ENCODE results near the gene CFAP74.

The CFAP74 gene

GRCh38 chr1:2046953-2047748, 43.6 kb upstream of the CFAP74 start:
- TF ChIP-seq TAF1 (IDR thresholded peaks at IDR 0.05; ENCODE audit: borderline replicate concordance, low read depth, low read length) (no peak), POLR2A (IDR thresholded peaks at IDR 0.05; ENCODE audit: low read depth, low read length) (no peak), POLR2AphosphoS5 (IDR thresholded peaks at IDR 0.05; ENCODE audit: low read depth, low read length) (no peak)
- DNase-seq (ENCODE audit: insufficient read length) (no peak), FAIRE-seq (no peak)

- TF ChIP-seq TAF1 (IDR thresholded peaks at IDR 0.05; ENCODE audit: borderline replicate concordance, low read depth, low read length) = no peak
- no peak for TF ChIP-seq POLR2AphosphoS5 (IDR thresholded peaks at IDR 0.05; ENCODE audit: low read depth, low read length)
- TF ChIP-seq POLR2A (IDR thresholded peaks at IDR 0.05; ENCODE audit: low read depth, low read length) = no peak
- peak; percentile 56 for DNase-seq (ENCODE audit: insufficient read length)
- no peak for FAIRE-seq
Observed at GRCh38 chr1:2046174-2046917, 42.8 kb upstream of the CFAP74 start.

- TF ChIP-seq TAF1 (IDR thresholded peaks at IDR 0.05; ENCODE audit: borderline replicate concordance, low read depth, low read length) (no peak), POLR2AphosphoS5 (IDR thresholded peaks at IDR 0.05; ENCODE audit: low read depth, low read length) (no peak), POLR2A (IDR thresholded peaks at IDR 0.05; ENCODE audit: low read depth, low read length) (no peak)
- DNase-seq (ENCODE audit: insufficient read length) = no peak
- no peak for FAIRE-seq
Observed at GRCh38 chr1:2045468-2046173, 42.0 kb upstream of the CFAP74 start.

- FAIRE-seq = no peak
- TF ChIP-seq POLR2A (IDR thresholded peaks at IDR 0.05; ENCODE audit: low read depth, low read length) (no peak), TAF1 (IDR thresholded peaks at IDR 0.05; ENCODE audit: borderline replicate concordance, low read depth, low read length) (no peak), POLR2AphosphoS5 (IDR thresholded peaks at IDR 0.05; ENCODE audit: low read depth, low read length) (no peak)
- DNase-seq (ENCODE audit: insufficient read length) = peak; percentile 79
Observed at GRCh38 chr1:2044510-2045319, 41.1 kb upstream of the CFAP74 start.

- FAIRE-seq (no peak), DNase-seq (ENCODE audit: insufficient read length) (no peak)
- TF ChIP-seq TAF1 (IDR thresholded peaks at IDR 0.05; ENCODE audit: borderline replicate concordance, low read depth, low read length) (no peak), POLR2AphosphoS5 (IDR thresholded peaks at IDR 0.05; ENCODE audit: low read depth, low read length) (no peak), POLR2A (IDR thresholded peaks at IDR 0.05; ENCODE audit: low read depth, low read length) (no peak)
Observed at GRCh38 chr1:2043886-2044285, 40.3 kb upstream of the CFAP74 start.

- FAIRE-seq = no peak
- TF ChIP-seq POLR2A (IDR thresholded peaks at IDR 0.05; ENCODE audit: low read depth, low read length) (no peak), POLR2AphosphoS5 (IDR thresholded peaks at IDR 0.05; ENCODE audit: low read depth, low read length) (no peak), TAF1 (IDR thresholded peaks at IDR 0.05; ENCODE audit: borderline replicate concordance, low read depth, low read length) (no peak)
- no peak for DNase-seq (ENCODE audit: insufficient read length)
Observed at GRCh38 chr1:2042830-2043773, 39.5 kb upstream of the CFAP74 start.

- DNase-seq (ENCODE audit: insufficient read length) (no peak), FAIRE-seq (no peak)
- no peak for TF ChIP-seq POLR2A (IDR thresholded peaks at IDR 0.05; ENCODE audit: low read depth, low read length)
- no peak for TF ChIP-seq TAF1 (IDR thresholded peaks at IDR 0.05; ENCODE audit: borderline replicate concordance, low read depth, low read length)
- TF ChIP-seq POLR2AphosphoS5 (IDR thresholded peaks at IDR 0.05; ENCODE audit: low read depth, low read length) = no peak
Observed at GRCh38 chr1:2041887-2042286, 38.3 kb upstream of the CFAP74 start.

GRCh38 chr1:2041305-2041704, 37.7 kb upstream of the CFAP74 start:
- no peak for FAIRE-seq
- no peak for TF ChIP-seq TAF1 (IDR thresholded peaks at IDR 0.05; ENCODE audit: borderline replicate concordance, low read depth, low read length)
- no peak for TF ChIP-seq POLR2AphosphoS5 (IDR thresholded peaks at IDR 0.05; ENCODE audit: low read depth, low read length)
- TF ChIP-seq POLR2A (IDR thresholded peaks at IDR 0.05; ENCODE audit: low read depth, low read length) = no peak

GRCh38 chr1:2039251-2039650, 35.7 kb upstream of the CFAP74 start:
- TF ChIP-seq POLR2AphosphoS5 (IDR thresholded peaks at IDR 0.05; ENCODE audit: low read depth, low read length) = no peak
- no peak for TF ChIP-seq TAF1 (IDR thresholded peaks at IDR 0.05; ENCODE audit: borderline replicate concordance, low read depth, low read length)
- TF ChIP-seq POLR2A (IDR thresholded peaks at IDR 0.05; ENCODE audit: low read depth, low read length) = no peak
- no peak for FAIRE-seq
- no peak for DNase-seq (ENCODE audit: insufficient read length)

More at GRCh38 chr1:2041305-2041704, 37.7 kb upstream of the CFAP74 start:
- DNase-seq (ENCODE audit: insufficient read length) = no peak

GRCh38 chr1:2038229-2038628, 34.6 kb upstream of the CFAP74 start:
- no peak for DNase-seq (ENCODE audit: insufficient read length)
- TF ChIP-seq TAF1 (IDR thresholded peaks at IDR 0.05; ENCODE audit: borderline replicate concordance, low read depth, low read length) (no peak), POLR2AphosphoS5 (IDR thresholded peaks at IDR 0.05; ENCODE audit: low read depth, low read length) (no peak), POLR2A (IDR thresholded peaks at IDR 0.05; ENCODE audit: low read depth, low read length) (no peak)
- no peak for FAIRE-seq

Measured in GM12892 (cell line).